Panc1 (cell line): Measurements from ENCODE around the gene DNM3. TPM values are rescaled to one million over a fixed set of nuclear protein-coding genes. Genes with fewer than 3 reads are reported as not detected.

Experiments used
- ATAC-seq: fragments of 200-7000 bp; cut with Tn5 transposase; 2 replicates; pipeline ENCODE4 v1.9.1; 2020; ENCODE audit warnings: mild to moderate bottlenecking, moderate library complexity
- BruUV-seq: library from RNA; stranded (reverse); fragments of 400-500 nt; replicated peaks from 2 replicates; lab custom pipeline; 2021; lab: Mats Ljungman, UMichigan
- CTCF ChIA-PET: fragments of 300-600 bp; sonication (Branson Sonifier 250); formaldehyde crosslinking; loops from one replicate; lab custom pipeline; 2022; ENCODE audit warnings: antibody characterized with exemption; lab: Charles Lee
- POLR2A ChIA-PET: fragments of 300-600 bp; sonication (Branson Sonifier 250); formaldehyde crosslinking; loops from one replicate; lab custom pipeline; 2022; ENCODE audit warnings: antibody characterized with exemption; lab: Charles Lee
- DNase-seq: peaks from one replicate; pipeline ENCODE4 v3.0.0-alpha.2; 2010; ENCODE audit warnings: low read depth, low spot score
- H3K27ac ChIP-seq: 2 replicates; pipeline ENCODE4 v1.5.1; 2011; ENCODE audit warnings: mild to moderate bottlenecking, low read length, inconsistent platforms
- H3K27me3 ChIP-seq: fragments of 200-500 bp; sonication (Bioruptor generic); 2 replicates; pipeline ENCODE4 v1.6.0; 2014; ENCODE audit warnings: low read length, inconsistent platforms; ENCODE audit not compliant: control insufficient read depth, insufficient read depth
- H3K36me3 ChIP-seq: fragments of 200-500 bp; sonication (Bioruptor generic); 2 replicates; pipeline ENCODE4 v1.5.1; 2014; ENCODE audit warnings: inconsistent platforms, mild to moderate bottlenecking, low read length, moderate library complexity; ENCODE audit not compliant: control insufficient read depth, insufficient read depth
- H3K4me1 ChIP-seq: 2 replicates; pipeline ENCODE4 v1.5.1; 2011; ENCODE audit warnings: inconsistent platforms, mild to moderate bottlenecking, low read length, moderate library complexity; ENCODE audit not compliant: control insufficient read depth, insufficient read depth
- H3K4me3 ChIP-seq, 2 experiments: 2 replicates each; pipeline ENCODE4 v1.5.1; 2011 to 2012; ENCODE audit warnings: low read depth in 2 of 2, low read length in 2 of 2, mild to moderate bottlenecking in 2 of 2, inconsistent platforms in 1 of 2, moderate library complexity in 1 of 2
- H3K9me3 ChIP-seq: fragments of 200-500 bp; sonication (Bioruptor generic); 2 replicates; pipeline ENCODE4 v1.5.1; 2014; ENCODE audit warnings: low read depth, mild to moderate bottlenecking, inconsistent platforms, low read length, moderate library complexity; ENCODE audit not compliant: control insufficient read depth, insufficient read depth
- CTCF ChIP-seq: fragments of 450-650 bp; IDR thresholded peaks from 2 replicates; pipeline ENCODE4 v1.5.1; 2017; ENCODE audit warnings: mild to moderate bottlenecking
- POLR2AphosphoS5 ChIP-seq: IDR thresholded peaks from 2 replicates; pipeline ENCODE4 v1.6.1; 2012; ENCODE audit warnings: mild to moderate bottlenecking, low read depth, low read length, moderate library complexity
- SIN3A ChIP-seq: IDR thresholded peaks from 2 replicates; pipeline ENCODE4 v1.6.1; 2012; ENCODE audit warnings: low read depth, mild to moderate bottlenecking, low read length, moderate library complexity, borderline replicate concordance; ENCODE audit not compliant: insufficient read depth
- TCF7L2 ChIP-seq: IDR thresholded peaks from 2 replicates; pipeline ENCODE4 v1.6.1; 2011; ENCODE audit warnings: mild to moderate bottlenecking, low read depth, low read length, inconsistent platforms
- in situ Hi-C: cut with HindIII; loops from 2 replicates; pipeline ENCODE4 v1.10.0; 2016; ENCODE audit warnings: low sequenced_read_pairs, low pct_unique_long_range_greater_than_20kb
- intact Hi-C: fragments of 100-400 bp; cut with micrococcal nuclease; formaldehyde crosslinking; loops from one replicate; pipeline ENCODE4 v1.10.0; 2022; ENCODE audit not compliant: unreplicated experiment
- total RNA-seq: library from RNA; stranded (reverse); gene quantifications from one replicate; pipeline ENCODE4 v1.2.1, GENCODE V29; 2021; ENCODE audit not compliant: unreplicated experiment
- TF ChIP-seq, protein P1 (sequence below), 2 experiments: IDR thresholded peaks; 2 replicates each; pipeline ENCODE4 v1.6.1; 2011 to 2012; ENCODE audit warnings: low read depth in 2 of 2, control low read depth in 1 of 2, low read length in 1 of 2, mild to moderate bottlenecking in 1 of 2, moderate library complexity in 1 of 2; ENCODE audit not compliant: insufficient read depth in 1 of 2

DNM3 gene
- total RNA-seq, 1 experiment from 2014 or later, result 0.46 TPM

GRCh38 chr1:171901245-171901644 is 59.9 kb downstream of the DNM3 start:
- H3K4me1 ChIP-seq, result no peaks in the 10 kb centered on the region
- H3K27ac ChIP-seq, result no peak overlapping the region
- DNase-seq (no peak), ATAC-seq (no peak)
- no peak for TF ChIP-seq SIN3A
- TF ChIP-seq TCF7L2, result no peak
- TF ChIP-seq, protein P1, sequence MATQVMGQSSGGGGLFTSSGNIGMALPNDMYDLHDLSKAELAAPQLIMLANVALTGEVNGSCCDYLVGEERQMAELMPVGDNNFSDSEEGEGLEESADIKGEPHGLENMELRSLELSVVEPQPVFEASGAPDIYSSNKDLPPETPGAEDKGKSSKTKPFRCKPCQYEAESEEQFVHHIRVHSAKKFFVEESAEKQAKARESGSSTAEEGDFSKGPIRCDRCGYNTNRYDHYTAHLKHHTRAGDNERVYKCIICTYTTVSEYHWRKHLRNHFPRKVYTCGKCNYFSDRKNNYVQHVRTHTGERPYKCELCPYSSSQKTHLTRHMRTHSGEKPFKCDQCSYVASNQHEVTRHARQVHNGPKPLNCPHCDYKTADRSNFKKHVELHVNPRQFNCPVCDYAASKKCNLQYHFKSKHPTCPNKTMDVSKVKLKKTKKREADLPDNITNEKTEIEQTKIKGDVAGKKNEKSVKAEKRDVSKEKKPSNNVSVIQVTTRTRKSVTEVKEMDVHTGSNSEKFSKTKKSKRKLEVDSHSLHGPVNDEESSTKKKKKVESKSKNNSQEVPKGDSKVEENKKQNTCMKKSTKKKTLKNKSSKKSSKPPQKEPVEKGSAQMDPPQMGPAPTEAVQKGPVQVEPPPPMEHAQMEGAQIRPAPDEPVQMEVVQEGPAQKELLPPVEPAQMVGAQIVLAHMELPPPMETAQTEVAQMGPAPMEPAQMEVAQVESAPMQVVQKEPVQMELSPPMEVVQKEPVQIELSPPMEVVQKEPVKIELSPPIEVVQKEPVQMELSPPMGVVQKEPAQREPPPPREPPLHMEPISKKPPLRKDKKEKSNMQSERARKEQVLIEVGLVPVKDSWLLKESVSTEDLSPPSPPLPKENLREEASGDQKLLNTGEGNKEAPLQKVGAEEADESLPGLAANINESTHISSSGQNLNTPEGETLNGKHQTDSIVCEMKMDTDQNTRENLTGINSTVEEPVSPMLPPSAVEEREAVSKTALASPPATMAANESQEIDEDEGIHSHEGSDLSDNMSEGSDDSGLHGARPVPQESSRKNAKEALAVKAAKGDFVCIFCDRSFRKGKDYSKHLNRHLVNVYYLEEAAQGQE (IDR thresholded peaks at IDR 0.05; ENCODE audit: insufficient read depth in 1 of 2, low read depth in 2 of 2, low read length in 1 of 2), result no peak
- TF ChIP-seq CTCF, result no peak
- no peak for TF ChIP-seq POLR2AphosphoS5
- in situ Hi-C loops (no loop called here), intact Hi-C loops (no loop called here)
- no TSS peak for BruUV-seq
- no peak overlapping the region for H3K4me3 ChIP-seq
- ChIA-PET CTCF (no interaction called here), POLR2A (no interaction called here)
- H3K36me3 ChIP-seq, result no peaks in the 10 kb centered on the region
- H3K9me3 ChIP-seq, result no peaks in the 10 kb centered on the region
- no peaks in the 10 kb centered on the region for H3K27me3 ChIP-seq

DNA sequence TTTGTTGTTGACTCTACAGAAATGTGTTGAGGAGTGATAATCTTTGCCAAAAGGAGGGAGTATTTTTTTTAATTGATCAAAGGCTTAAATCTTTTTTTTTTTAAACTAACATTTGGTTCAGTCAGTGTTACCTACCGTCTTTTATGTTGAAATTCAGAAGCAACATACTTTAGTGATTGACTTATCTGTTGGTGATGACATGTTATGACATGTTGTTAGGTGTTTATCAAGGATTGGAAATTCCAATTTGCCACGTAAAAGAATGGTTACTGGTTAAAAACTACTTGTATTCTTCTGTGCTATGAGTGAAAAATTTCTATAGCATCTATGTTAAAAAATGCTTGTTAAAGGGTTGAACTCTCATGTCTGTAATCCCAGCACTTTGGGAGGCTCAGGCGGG is 61.2 kb downstream of the DNM3 start:
- no peak overlapping the region for H3K4me3 ChIP-seq
- intact Hi-C loops, result no loop called here
- no peak overlapping the region for H3K27ac ChIP-seq
- no peak for DNase-seq
- H3K9me3 ChIP-seq, result no peaks in the 10 kb centered on the region
- no peak for TF ChIP-seq TCF7L2
- TF ChIP-seq, protein P1 (IDR thresholded peaks at IDR 0.05; ENCODE audit: insufficient read depth in 1 of 2, low read depth in 2 of 2, low read length in 1 of 2), result no peak
- TF ChIP-seq SIN3A, result no peak
- TF ChIP-seq POLR2AphosphoS5, result no peak
- no peak for TF ChIP-seq CTCF
- ChIA-PET CTCF (no interaction called here), POLR2A (no interaction called here)
- no peaks in the 10 kb centered on the region for H3K36me3 ChIP-seq
- in situ Hi-C loops, result no loop called here
- no peak for ATAC-seq
- H3K27me3 ChIP-seq, result no peaks in the 10 kb centered on the region
- no TSS peak for BruUV-seq
- no peaks in the 10 kb centered on the region for H3K4me1 ChIP-seq
